KOPT-K1 (cell line): ENCODE measurements around the gene TLL1.
A peak's percentile ranks its signal among the peaks of the same experiment; 100 is the strongest.

Experiments used
- H3K27ac ChIP-seq: fragments of 200-600 bp; sonication (generic); 2 replicates; pipeline ENCODE4 v1.5.1; 2016; ENCODE audit warnings: antibody characterized with exemption, mild to moderate bottlenecking, low read depth, low read length; ENCODE audit not compliant: poor library complexity, severe bottlenecking
- H3K36me3 ChIP-seq: fragments of 200-600 bp; sonication (generic); 2 replicates; pipeline ENCODE4 v1.5.1; 2017; ENCODE audit warnings: antibody characterized with exemption, mild to moderate bottlenecking, low read length, moderate library complexity; ENCODE audit not compliant: insufficient read depth
- H3K9me3 ChIP-seq: fragments of 200-600 bp; sonication (generic); 2 replicates; pipeline ENCODE4 v1.5.1; 2017; ENCODE audit warnings: antibody characterized with exemption, low read length, mild to moderate bottlenecking; ENCODE audit not compliant: insufficient read depth, poor library complexity, severe bottlenecking

The TLL1 gene

DNA sequence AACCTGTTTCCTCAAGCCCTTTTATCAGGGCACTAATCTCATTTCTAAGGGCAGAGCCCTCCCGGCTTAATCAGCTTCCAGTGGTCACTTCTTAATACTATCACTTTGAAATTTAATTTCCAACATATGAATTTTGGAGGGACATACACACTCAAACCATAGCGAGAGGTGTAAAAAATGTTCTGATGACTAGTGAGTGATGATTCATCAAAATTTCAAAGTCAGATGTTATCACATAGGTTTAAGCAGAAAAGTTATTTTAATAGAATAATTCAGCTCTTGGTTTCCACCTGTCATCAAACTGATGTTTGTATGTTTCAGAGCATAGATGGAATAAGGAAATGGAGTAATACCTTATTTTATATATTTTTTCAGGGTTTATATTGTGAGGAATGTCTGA lies 161.9 kb downstream of the TLL1 start:
- Histone ChIP-seq H3K9me3 (no peaks in the 10 kb centered on the region), H3K36me3 (no peaks in the 10 kb centered on the region), H3K27ac (no peak overlapping the region)

DNA sequence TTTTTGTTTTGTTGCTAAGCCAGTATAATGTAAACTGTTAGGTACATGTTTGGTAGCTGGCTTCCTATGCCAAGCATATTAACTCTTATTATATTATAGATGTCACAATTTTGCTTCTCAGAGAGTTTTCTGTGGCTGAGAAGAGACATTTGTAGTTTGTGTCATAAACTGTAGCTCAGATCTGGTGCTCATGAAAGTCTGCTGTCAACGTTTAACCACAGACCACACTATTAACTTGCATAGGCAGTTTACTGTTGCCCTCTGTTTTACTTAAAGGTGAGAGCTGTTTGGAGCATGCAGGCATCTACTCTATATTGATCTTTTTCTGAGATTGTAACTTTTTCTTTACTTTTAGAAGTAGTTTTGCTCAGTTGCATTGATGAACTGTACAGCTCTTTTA lies 166.8 kb downstream of the TLL1 start:
- H3K36me3 ChIP-seq = no peaks in the 10 kb centered on the region
- peak overlapping the region; percentile 89 for H3K27ac ChIP-seq
- H3K9me3 ChIP-seq = no peaks in the 10 kb centered on the region

DNA sequence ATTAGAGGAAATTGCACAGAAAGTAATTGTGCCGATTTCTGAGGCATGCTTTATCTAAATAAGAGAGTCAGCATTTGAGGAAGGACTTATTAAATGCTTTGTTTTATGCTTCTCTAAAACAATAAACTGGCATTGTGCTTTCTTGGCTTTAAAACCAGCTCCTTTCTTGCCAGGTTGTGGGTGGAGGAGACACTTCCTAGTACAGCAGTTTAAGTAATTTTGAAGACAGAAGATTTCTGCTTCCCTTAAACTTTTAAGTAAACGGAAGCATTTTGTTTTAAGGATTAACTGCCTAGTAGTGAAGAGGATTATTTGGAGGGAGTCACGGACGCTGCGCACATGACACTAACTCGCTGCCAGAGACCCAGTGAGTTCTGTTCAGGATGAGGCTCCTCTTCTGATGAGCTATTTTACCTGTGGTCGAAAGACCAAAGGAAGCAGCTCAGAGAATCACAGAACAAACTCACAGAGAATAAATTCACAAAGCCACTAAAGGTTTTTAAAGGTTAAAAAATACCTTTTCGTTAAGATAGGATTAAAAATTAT lies 169.5 kb downstream of the TLL1 start:
- Histone ChIP-seq H3K27ac (peak overlapping the region; percentile 89), H3K9me3 (no peaks in the 10 kb centered on the region), H3K36me3 (no peaks in the 10 kb centered on the region)

DNA sequence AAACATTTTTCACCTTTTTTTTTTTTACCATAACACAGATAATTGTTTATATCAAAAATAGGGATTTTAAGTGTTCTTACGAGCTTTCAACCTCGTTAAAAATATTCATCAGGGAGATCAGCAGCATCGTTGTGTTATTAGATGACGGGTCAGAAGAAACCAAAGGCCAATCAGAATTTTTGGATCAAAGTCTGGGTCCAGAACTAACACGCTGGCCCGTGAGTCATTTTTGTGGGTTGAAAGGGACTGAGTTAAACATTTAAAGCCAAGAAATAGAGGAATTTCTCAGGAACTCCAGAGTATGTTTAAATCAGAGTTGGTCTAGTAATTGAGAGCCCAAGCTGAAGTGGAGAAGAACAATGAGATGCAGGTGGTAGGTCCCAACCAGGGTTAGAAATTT lies 170.8 kb downstream of the TLL1 start:
- no peaks in the 10 kb centered on the region for H3K9me3 ChIP-seq

DNA sequence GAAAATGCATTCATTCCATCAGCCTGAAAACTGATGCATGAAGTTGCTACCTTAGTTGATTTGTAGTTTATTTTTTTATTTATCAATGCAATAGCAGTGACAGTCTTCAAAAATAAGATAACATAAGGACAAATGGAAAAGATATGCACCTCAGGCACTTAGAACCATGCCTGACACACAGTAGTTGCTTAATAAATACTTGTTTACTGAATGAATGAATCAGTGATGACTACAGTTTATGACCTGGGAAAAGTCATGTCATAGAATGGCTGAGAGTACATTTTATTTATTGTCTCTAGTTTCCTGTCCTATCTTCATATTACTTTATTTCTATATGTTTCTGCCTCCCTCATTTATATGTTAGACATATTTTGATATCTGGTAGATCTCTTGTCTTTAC lies 171.8 kb downstream of the TLL1 start:
- Histone ChIP-seq H3K9me3 (no peaks in the 10 kb centered on the region), H3K27ac (peak overlapping the region; percentile 89), H3K36me3 (no peaks in the 10 kb centered on the region)

More for the DNA sequence above, 170.8 kb downstream of the TLL1 start:
- Histone ChIP-seq H3K36me3 (no peaks in the 10 kb centered on the region), H3K27ac (peak overlapping the region; percentile 89)

DNA sequence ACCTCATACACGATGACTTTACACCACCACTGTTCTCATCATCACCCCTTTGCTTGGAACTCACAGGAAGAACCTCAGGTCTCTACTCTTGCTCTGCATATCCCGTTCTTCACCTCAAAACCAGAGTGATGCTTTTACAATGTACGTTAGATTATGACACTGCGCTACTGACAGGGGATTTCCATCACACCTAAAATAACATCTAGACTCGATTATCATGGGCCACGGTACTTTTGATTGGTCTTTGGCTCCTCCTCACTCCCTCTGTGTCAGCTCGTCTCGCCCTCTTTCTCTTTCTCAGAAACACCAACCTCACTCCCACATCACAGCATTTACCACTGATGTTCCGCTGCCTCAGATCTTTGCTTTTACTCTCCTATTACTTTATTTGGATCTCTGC lies 172.4 kb downstream of the TLL1 start:
- H3K27ac ChIP-seq = peak overlapping the region; percentile 89
- no peaks in the 10 kb centered on the region for H3K36me3 ChIP-seq
- no peaks in the 10 kb centered on the region for H3K9me3 ChIP-seq

DNA sequence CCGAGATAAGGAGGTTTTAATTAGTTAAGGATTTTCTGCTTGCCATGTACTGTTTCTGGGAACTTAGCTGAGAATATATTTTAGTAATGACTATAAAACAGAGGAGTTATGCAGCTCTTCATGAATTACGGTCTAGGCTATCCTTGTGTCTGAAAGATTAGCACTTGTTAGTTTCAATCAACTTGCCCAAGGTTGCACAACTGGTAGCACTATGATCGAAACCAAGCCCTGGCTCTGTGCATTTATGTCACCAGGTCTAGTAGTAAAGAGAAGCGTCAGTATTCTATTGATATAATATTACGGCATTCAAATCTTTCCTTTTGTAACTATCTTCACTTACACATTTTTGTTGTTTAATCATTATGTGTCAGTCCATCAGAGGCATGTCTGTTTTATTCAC lies 176.0 kb downstream of the TLL1 start:
- no peaks in the 10 kb centered on the region for H3K36me3 ChIP-seq
- no peaks in the 10 kb centered on the region for H3K9me3 ChIP-seq
- no peak overlapping the region for H3K27ac ChIP-seq

DNA sequence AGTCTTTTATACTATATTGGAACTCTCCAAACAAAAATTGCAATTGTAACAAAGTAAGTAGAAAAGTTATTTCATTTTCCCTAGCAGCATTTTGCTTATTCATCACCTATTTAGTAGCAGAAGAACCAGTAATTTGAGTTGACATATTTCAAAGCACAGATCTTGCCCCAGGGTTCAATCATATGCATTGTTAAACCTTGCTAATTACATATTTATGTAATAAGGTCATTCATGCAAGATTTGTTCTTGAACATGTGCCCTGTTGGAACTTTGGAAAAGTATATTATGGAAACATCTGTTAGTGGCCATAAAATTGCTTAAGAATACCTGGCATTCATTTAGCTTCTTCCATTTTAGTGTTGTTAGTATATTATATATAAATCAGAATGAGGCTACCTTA lies 191.7 kb downstream of the TLL1 start:
- Histone ChIP-seq H3K9me3 (no peaks in the 10 kb centered on the region), H3K36me3 (no peaks in the 10 kb centered on the region), H3K27ac (no peak overlapping the region)

DNA sequence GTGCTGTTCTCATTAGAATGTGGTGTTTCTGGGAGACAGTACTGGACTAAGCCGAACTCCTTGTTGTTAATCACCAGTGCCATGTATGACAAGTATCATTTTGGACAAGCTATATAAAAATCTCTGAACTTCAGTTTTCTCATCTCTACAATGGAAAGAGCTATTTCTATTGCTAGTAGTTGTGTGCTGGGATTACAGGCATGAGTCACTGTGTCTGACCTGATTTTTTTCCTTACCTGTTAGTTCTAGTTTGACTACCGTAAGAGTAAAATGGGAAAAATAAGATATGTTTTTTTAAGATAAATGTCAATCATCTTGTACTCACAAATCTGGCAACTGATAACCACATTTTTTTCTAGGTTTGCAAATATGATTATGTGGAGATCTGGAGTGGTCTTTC lies 192.3 kb downstream of the TLL1 start:
- Histone ChIP-seq H3K36me3 (no peaks in the 10 kb centered on the region), H3K27ac (no peak overlapping the region), H3K9me3 (no peaks in the 10 kb centered on the region)

DNA sequence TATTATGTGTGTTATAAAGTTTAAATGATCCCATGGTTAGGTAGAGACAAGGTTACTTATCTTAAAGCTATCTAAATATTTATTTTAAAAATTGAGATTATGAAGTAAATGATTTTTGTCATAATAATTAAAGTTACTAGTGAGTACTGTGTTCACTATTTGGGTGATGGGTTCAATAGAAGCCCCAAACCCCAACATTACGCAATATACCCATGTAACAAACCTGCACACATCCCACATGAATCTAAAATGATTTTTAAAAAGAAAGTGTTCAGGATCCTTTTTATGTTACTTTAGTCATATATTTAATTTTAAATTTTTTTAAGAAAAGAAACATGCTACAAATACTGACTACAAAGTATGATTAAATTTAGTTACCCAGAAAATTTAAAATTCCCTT lies 193.9 kb downstream of the TLL1 start:
- no peaks in the 10 kb centered on the region for H3K36me3 ChIP-seq
- no peaks in the 10 kb centered on the region for H3K9me3 ChIP-seq
- H3K27ac ChIP-seq = no peak overlapping the region

DNA sequence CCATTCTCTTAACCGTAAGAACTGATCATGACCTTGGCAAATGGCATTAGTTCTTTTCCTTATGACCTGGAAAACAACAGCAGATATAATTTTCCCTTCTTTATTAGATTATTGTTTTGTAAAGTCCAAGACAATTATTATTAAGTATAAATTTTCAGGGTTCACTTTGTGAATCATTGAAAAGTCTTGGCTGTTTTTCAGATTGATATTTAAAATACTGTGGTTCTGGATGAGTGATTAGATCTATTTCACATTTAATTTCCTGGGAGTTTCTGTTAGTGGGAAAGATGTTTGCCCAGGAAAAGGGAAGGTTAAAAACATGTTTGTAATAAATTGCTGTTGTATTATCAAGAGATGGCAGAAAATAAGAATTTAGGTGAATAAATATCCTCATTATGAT lies 194.9 kb downstream of the TLL1 start:
- Histone ChIP-seq H3K9me3 (no peaks in the 10 kb centered on the region), H3K27ac (no peak overlapping the region), H3K36me3 (no peaks in the 10 kb centered on the region)

DNA sequence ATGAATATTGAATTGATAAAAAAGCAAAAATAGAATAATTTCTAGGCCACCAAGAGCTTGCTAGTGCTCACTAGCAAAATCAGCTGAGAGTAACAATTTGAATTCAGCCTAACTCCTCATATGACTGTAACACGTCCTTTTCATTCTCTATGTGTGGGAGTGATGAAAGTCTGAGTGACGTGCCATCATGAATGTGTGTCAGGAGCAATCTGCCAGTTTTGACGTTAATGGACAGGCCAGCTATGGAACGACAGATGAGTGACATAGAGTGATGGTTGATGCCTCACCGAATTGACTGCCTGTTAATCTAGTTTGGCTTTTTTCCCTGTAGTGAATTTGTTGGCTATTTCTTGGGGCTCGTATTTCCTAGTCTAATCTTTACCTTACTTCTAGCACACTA lies 200.7 kb downstream of the TLL1 start:
- no peaks in the 10 kb centered on the region for H3K36me3 ChIP-seq
- no peak overlapping the region for H3K27ac ChIP-seq
- no peaks in the 10 kb centered on the region for H3K9me3 ChIP-seq

DNA sequence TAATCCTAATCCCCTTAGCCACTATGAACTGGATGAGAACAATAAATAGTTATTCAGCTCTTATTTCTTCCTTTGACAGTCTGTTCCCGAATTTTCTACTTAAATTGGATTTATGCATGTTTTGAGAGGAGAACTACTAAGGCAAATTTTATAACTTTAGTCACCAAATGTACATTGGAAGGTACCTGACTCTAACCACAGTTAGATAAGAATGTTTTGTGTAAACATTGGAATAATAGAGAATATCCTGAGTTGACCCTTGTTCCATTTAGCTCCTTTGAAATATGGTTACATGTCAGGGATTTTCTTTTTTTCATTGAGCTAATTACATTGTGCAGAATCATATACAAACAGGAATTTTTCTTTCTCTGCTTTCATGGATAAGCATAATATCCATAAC lies 202.6 kb downstream of the TLL1 start:
- Histone ChIP-seq H3K36me3 (no peaks in the 10 kb centered on the region), H3K27ac (no peak overlapping the region)

DNA sequence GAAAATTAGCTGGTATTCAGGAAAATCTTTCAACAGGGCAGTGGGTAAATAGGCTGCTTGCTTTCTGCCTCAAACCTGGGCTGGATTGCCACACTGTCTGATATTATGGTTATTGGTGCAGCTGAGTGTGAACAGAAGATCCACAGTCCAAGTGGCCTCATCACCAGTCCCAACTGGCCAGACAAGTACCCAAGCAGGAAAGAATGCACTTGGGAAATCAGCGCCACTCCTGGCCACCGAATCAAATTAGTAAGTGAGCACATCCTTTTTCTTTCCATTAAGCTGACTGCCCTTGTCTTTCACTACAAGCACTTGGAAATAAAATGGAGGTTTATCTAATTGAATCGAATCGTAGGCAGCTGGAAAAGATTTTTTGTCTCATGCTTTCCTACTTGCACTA lies 204.7 kb downstream of the TLL1 start:
- H3K27ac ChIP-seq = no peak overlapping the region
- H3K36me3 ChIP-seq = no peaks in the 10 kb centered on the region

More for the DNA sequence above, 202.6 kb downstream of the TLL1 start:
- no peaks in the 10 kb centered on the region for H3K9me3 ChIP-seq

DNA sequence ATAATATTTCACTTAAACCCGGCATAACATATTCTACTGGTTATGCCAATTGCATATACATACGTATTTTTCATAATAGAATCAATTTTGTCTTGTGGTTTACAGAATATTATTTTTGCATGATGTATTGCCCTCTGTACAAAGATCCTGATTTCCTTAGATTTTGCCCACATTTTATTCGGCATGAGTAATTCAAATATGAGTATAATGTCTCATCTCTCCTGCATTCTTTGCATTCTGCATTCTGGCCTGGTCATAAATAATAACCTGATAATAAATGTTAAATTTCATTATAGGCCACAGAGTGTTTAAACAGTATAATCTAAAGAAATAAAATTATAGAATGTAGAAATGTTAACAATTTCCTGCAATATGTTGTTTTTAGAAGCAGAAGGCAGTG lies 205.3 kb downstream of the TLL1 start:
- no peaks in the 10 kb centered on the region for H3K9me3 ChIP-seq
- no peak overlapping the region for H3K27ac ChIP-seq
- no peaks in the 10 kb centered on the region for H3K36me3 ChIP-seq

More for the DNA sequence above, 204.7 kb downstream of the TLL1 start:
- H3K9me3 ChIP-seq = no peaks in the 10 kb centered on the region

DNA sequence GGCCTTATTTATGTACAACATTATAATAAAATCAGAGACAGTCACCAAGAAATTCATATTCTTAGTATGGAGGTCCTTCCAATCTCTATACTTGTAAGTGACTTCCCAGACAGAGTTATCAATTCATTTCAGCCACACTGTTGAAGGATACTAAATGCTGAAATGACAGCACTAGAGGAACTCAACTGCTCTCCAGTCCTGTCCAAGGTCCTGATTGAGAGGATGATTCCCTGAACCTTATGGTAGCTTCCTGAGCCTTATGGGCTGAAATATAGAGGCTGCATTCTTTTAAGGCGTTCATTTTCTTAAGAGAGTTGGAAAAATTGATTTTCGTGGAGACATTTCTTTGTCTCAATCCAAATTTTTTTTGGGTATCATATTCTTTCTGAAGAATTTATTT lies 205.9 kb downstream of the TLL1 start:
- H3K9me3 ChIP-seq = no peaks in the 10 kb centered on the region
- H3K36me3 ChIP-seq = no peaks in the 10 kb centered on the region
- H3K27ac ChIP-seq = no peak overlapping the region

DNA sequence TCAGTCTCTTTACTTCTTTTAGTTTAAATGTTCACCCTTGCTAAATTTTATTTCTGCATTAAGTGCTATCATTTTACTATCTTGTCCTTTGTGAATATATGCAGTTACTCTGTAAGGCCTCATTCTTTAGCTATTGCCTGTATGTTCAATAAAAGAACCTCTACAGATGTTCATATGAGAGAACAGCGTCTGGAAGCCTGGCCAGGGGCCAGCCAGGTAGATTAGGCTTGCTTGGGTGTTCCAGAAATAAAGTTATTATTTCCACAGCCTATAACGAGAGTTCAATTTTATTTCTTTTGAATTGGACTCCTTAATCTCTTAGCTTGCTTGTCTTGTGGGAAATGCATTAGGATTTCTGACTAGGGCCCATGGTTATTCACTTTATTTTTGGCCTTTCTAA lies 214.5 kb downstream of the TLL1 start:
- H3K36me3 ChIP-seq = no peaks in the 10 kb centered on the region
- H3K9me3 ChIP-seq = no peaks in the 10 kb centered on the region
- no peak overlapping the region for H3K27ac ChIP-seq
